ENCODE measurements around the gene SLC39A11.

SLC39A11 gene

GRCh38 chr17:73092523-73093135, at the start of gene SLC39A11:
SLC39A11 (minus strand) TSS chr17:73092688; CDS start chr17:73088764, 3,924 bp downstream.
- H3K4me3 ChIP-seq (ENCODE audit: low read depth, low read length), result peak within 1 kb of the TSS; percentile 78
- DNase-seq, result peak; percentile 92
- no peaks in the 10 kb centered on the region for H3K27me3 ChIP-seq (replicated peaks)
- H3K36me3 ChIP-seq (replicated peaks), result no peaks in the 10 kb centered on the region
- no peak within 1 kb of the TSS for H3K27ac ChIP-seq
- in situ Hi-C loops (cut with HindIII; ENCODE audit: low pct_ligation_motif_present, low sequenced_read_pairs), result no loop called here
- TF ChIP-seq CTCF (IDR thresholded peaks at IDR 0.05; ENCODE audit: low read depth, low read length, missing control alignments), result no peak

- DNase-seq, result no peak
- in situ Hi-C loops (cut with HindIII; ENCODE audit: low pct_ligation_motif_present, low sequenced_read_pairs), result no loop called here
- TF ChIP-seq CTCF (IDR thresholded peaks at IDR 0.05; ENCODE audit: low read depth, low read length, missing control alignments), result no peak
- Histone ChIP-seq H3K4me3 (ENCODE audit: low read depth, low read length) (no peak overlapping the region), H3K27me3 (replicated peaks) (no peaks in the 10 kb centered on the region), H3K36me3 (replicated peaks) (no peaks in the 10 kb centered on the region), H3K27ac (no peak overlapping the region)
Observed at GRCh38 chr17:73141411-73141810, 48.9 kb upstream of the SLC39A11 start.

GRCh38 chr17:73140566-73140965, 48.1 kb upstream of the SLC39A11 start:
- Histone ChIP-seq H3K27me3 (replicated peaks) (no peaks in the 10 kb centered on the region), H3K4me3 (ENCODE audit: low read depth, low read length) (no peak overlapping the region), H3K36me3 (replicated peaks) (no peaks in the 10 kb centered on the region), H3K27ac (no peak overlapping the region)
- no peak for DNase-seq
- in situ Hi-C loops (cut with HindIII; ENCODE audit: low pct_ligation_motif_present, low sequenced_read_pairs), result no loop called here
- TF ChIP-seq CTCF (IDR thresholded peaks at IDR 0.05; ENCODE audit: low read depth, low read length, missing control alignments), result no peak

GRCh38 chr17:73139296-73139695, 46.8 kb upstream of the SLC39A11 start:
- H3K4me3 ChIP-seq (ENCODE audit: low read depth, low read length), result no peak overlapping the region
- no peak for TF ChIP-seq CTCF (IDR thresholded peaks at IDR 0.05; ENCODE audit: low read depth, low read length, missing control alignments)
- H3K36me3 ChIP-seq (replicated peaks), result no peaks in the 10 kb centered on the region
- no peak overlapping the region for H3K27ac ChIP-seq
- no peak for DNase-seq
- in situ Hi-C loops (cut with HindIII; ENCODE audit: low pct_ligation_motif_present, low sequenced_read_pairs), result no loop called here
- no peaks in the 10 kb centered on the region for H3K27me3 ChIP-seq (replicated peaks)

GRCh38 chr17:73138541-73139138, 46.2 kb upstream of the SLC39A11 start:
- Histone ChIP-seq H3K27ac (no peak overlapping the region), H3K36me3 (replicated peaks) (no peaks in the 10 kb centered on the region), H3K4me3 (ENCODE audit: low read depth, low read length) (no peak overlapping the region), H3K27me3 (replicated peaks) (no peaks in the 10 kb centered on the region)
- TF ChIP-seq CTCF (IDR thresholded peaks at IDR 0.05; ENCODE audit: low read depth, low read length, missing control alignments), result no peak
- no peak for DNase-seq
- in situ Hi-C loops (cut with HindIII; ENCODE audit: low pct_ligation_motif_present, low sequenced_read_pairs), result no loop called here

- Histone ChIP-seq H3K36me3 (replicated peaks) (no peaks in the 10 kb centered on the region), H3K27me3 (replicated peaks) (no peaks in the 10 kb centered on the region), H3K4me3 (ENCODE audit: low read depth, low read length) (no peak overlapping the region), H3K27ac (no peak overlapping the region)
- no peak for DNase-seq
- no peak for TF ChIP-seq CTCF (IDR thresholded peaks at IDR 0.05; ENCODE audit: low read depth, low read length, missing control alignments)
- in situ Hi-C loops (cut with HindIII; ENCODE audit: low pct_ligation_motif_present, low sequenced_read_pairs), result no loop called here
Observed at GRCh38 chr17:73137376-73137775, 44.9 kb upstream of the SLC39A11 start.
